ENCODE results near the gene CSNK1E.

The CSNK1E gene

GRCh38 chr22:38318792-38319773, 1.9 kb upstream of the CSNK1E start:
- no peaks in the 10 kb centered on the region for H3K36me3 ChIP-seq
- no peak overlapping the region for H3K27ac ChIP-seq
- no peaks in the 10 kb centered on the region for H3K9me3 ChIP-seq
- no peak overlapping the region for H3K4me3 ChIP-seq (ENCODE audit: low read depth in 1 of 2, low read length in 1 of 2)
- TF ChIP-seq CTCF (IDR thresholded peaks at IDR 0.05) = no peak
- H3K27me3 ChIP-seq = peaks cover 41% of the 10 kb centered on the region
- peaks cover 28 to 29% of the 10 kb centered on the region in 2 experiments for H3K4me1 ChIP-seq (ENCODE audit: control insufficient read depth in 1 of 2, insufficient read depth in 1 of 2, low read depth in 1 of 2, low read length in 1 of 2)

GRCh38 chr22:38317995-38318715, 922 bp upstream of the CSNK1E start:
- Histone ChIP-seq H3K27me3 (peaks cover 46% of the 10 kb centered on the region), H3K4me1 (ENCODE audit: control insufficient read depth in 1 of 2, insufficient read depth in 1 of 2, low read depth in 1 of 2, low read length in 1 of 2) (peaks cover 28 to 29% of the 10 kb centered on the region in 2 experiments), H3K36me3 (no peaks in the 10 kb centered on the region), H3K9me3 (no peaks in the 10 kb centered on the region), H3K4me3 (ENCODE audit: low read depth in 1 of 2, low read length in 1 of 2) (peak overlapping the region; percentile 52 to 67), H3K27ac (peak overlapping the region; percentile 42)
- no peak for TF ChIP-seq CTCF (IDR thresholded peaks at IDR 0.05)

GRCh38 chr22:38316364-38317121, 690 bp downstream of the CSNK1E start:
- Histone ChIP-seq H3K9me3 (no peaks in the 10 kb centered on the region), H3K4me3 (ENCODE audit: low read depth in 1 of 2, low read length in 1 of 2) (peak overlapping the region; percentile 59 to 74), H3K27ac (no peak overlapping the region), H3K36me3 (no peaks in the 10 kb centered on the region), H3K27me3 (peaks cover 46% of the 10 kb centered on the region), H3K4me1 (ENCODE audit: control insufficient read depth in 1 of 2, insufficient read depth in 1 of 2, low read depth in 1 of 2, low read length in 1 of 2) (peaks cover 28 to 29% of the 10 kb centered on the region in 2 experiments)
- no peak for TF ChIP-seq CTCF (IDR thresholded peaks at IDR 0.05)

GRCh38 chr22:38315823-38316363, 1.3 kb downstream of the CSNK1E start:
- Histone ChIP-seq H3K36me3 (no peaks in the 10 kb centered on the region), H3K27ac (no peak overlapping the region), H3K4me3 (ENCODE audit: low read depth in 1 of 2, low read length in 1 of 2) (peak overlapping the region in 1 of 2 experiments; percentile 74), H3K27me3 (peaks cover 46% of the 10 kb centered on the region), H3K4me1 (ENCODE audit: control insufficient read depth in 1 of 2, insufficient read depth in 1 of 2, low read depth in 1 of 2, low read length in 1 of 2) (peaks cover 28 to 29% of the 10 kb centered on the region in 2 experiments), H3K9me3 (no peaks in the 10 kb centered on the region)
- no peak for TF ChIP-seq CTCF (IDR thresholded peaks at IDR 0.05)

Measured in neutrophil (primary cell).